ENCODE data around the gene AVPR2. TPM values are rescaled to one million over a fixed set of nuclear protein-coding genes. Genes with fewer than 3 reads are reported as not detected.

The AVPR2 gene
- total and polyA plus RNA-seq, 5 donors from 2014 or later, result not detected

DNA sequence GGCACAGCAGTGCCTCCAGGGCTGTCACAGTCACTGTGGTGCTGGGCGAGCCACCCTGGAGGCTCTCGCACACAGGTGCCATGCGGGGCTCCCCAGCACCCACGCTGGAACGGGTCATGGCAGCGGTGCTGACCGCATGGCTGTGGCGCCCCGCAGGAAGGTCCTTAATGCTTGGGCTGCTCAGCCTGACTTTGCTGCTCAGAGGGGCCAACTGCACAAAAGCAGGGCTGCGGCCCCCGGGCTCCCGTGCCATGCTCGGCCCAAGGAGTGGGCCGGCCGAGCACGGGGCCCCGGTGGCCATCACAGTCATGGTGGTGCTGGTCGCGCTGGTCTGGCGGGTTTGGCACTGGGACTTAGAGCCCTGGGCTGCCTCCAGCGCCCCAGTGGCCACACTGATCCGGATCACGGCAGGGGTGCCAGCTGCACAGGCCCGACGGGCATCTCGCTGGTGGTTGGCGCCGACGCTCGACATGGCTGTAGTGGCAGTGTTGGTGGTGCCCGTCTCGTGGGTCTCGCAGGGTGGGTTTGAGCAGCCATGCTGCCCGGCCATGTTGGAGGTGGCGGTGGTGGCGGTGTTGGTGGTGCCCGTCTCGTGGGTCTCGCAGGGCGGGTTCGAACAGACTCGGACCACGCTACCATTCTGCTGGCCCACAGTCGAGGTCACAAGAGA lies 50.2 kb downstream of the AVPR2 start:
- H3K36me3 Mint-ChIP-seq, result peaks cover 20% of the 10 kb centered on the region
- Histone ChIP-seq H3K4me1 (ENCODE audit: control insufficient read depth, insufficient read depth, low read length, poor library complexity, severe bottlenecking) (peaks cover 6% of the 10 kb centered on the region), H3K27me3 (ENCODE audit: control insufficient read depth, insufficient read depth, low read length) (no peaks in the 10 kb centered on the region), H3K27ac (ENCODE audit: insufficient read depth, low read length, poor library complexity, severe bottlenecking) (no peak overlapping the region), H3K9me3 (ENCODE audit: control insufficient read depth in 2 of 2, low read length in 2 of 2) (no peaks in the 10 kb centered on the region), H3K36me3 (ENCODE audit: control insufficient read depth, insufficient read depth, low read length) (peaks cover 54% of the 10 kb centered on the region), H3K4me3 (ENCODE audit: low read depth, low read length) (no peak overlapping the region)
- DNase-seq (no peak), ATAC-seq (ENCODE audit: low read depth in 2 of 2) (no peak)
- peaks cover 0 to 2% (median 0%) of the 10 kb centered on the region in 7 donors for H3K9me3 Mint-ChIP-seq
- peak overlapping the region in 1 of 3 donors; percentile 51 for H3K27ac Mint-ChIP-seq
- no peak overlapping the region for H3K4me3 Mint-ChIP-seq
- no peaks in the 10 kb centered on the region for H3K27me3 Mint-ChIP-seq
- H3K4me1 Mint-ChIP-seq, result peaks cover 0 to 8% (median 2%) of the 10 kb centered on the region in 4 donors

DNA sequence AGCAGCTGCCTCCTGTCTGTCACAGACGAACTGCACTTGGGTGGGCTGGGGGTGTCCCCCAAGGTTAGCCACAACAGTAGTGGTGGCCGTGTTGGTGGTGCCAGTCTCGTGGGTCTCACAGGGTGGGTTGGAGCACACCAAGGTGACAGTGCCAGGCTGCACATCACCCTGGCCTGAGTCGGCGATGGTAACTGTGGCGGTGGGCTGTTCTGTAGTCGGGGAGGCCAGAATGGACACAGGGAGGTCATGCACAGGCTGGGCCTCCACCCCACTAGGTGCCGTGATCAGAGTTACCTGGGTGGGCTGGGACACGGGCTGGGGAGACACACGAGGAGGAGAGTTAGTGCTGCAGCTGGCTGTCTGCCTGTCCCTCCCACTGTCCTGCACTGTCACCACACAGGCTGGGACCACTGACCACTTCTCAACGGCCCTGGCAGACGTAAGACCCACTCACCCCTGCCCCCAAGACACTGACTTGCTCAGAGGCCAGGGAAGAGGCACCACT lies 50.8 kb downstream of the AVPR2 start:
- H3K27ac ChIP-seq (ENCODE audit: insufficient read depth, low read length, poor library complexity, severe bottlenecking), result no peak overlapping the region
- no peak for DNase-seq
- peaks cover 0 to 8% (median 2%) of the 10 kb centered on the region in 4 donors for H3K4me1 Mint-ChIP-seq
- H3K27me3 ChIP-seq (ENCODE audit: control insufficient read depth, insufficient read depth, low read length), result no peaks in the 10 kb centered on the region
- peaks cover 0 to 2% (median 0%) of the 10 kb centered on the region in 7 donors for H3K9me3 Mint-ChIP-seq
- no peaks in the 10 kb centered on the region for H3K27me3 Mint-ChIP-seq
- H3K4me3 ChIP-seq (ENCODE audit: low read depth, low read length), result no peak overlapping the region
- no peak for ATAC-seq (ENCODE audit: low read depth in 2 of 2)
- peaks cover 6% of the 10 kb centered on the region for H3K4me1 ChIP-seq (ENCODE audit: control insufficient read depth, insufficient read depth, low read length, poor library complexity, severe bottlenecking)
- peaks cover 54% of the 10 kb centered on the region for H3K36me3 ChIP-seq (ENCODE audit: control insufficient read depth, insufficient read depth, low read length)
- peaks cover 19% of the 10 kb centered on the region for H3K36me3 Mint-ChIP-seq
- H3K27ac Mint-ChIP-seq, result peak overlapping the region in 2 of 3 donors; percentile 48 to 51
- H3K4me3 Mint-ChIP-seq, result no peak overlapping the region
- no peaks in the 10 kb centered on the region for H3K9me3 ChIP-seq (ENCODE audit: control insufficient read depth in 2 of 2, low read length in 2 of 2)

DNA sequence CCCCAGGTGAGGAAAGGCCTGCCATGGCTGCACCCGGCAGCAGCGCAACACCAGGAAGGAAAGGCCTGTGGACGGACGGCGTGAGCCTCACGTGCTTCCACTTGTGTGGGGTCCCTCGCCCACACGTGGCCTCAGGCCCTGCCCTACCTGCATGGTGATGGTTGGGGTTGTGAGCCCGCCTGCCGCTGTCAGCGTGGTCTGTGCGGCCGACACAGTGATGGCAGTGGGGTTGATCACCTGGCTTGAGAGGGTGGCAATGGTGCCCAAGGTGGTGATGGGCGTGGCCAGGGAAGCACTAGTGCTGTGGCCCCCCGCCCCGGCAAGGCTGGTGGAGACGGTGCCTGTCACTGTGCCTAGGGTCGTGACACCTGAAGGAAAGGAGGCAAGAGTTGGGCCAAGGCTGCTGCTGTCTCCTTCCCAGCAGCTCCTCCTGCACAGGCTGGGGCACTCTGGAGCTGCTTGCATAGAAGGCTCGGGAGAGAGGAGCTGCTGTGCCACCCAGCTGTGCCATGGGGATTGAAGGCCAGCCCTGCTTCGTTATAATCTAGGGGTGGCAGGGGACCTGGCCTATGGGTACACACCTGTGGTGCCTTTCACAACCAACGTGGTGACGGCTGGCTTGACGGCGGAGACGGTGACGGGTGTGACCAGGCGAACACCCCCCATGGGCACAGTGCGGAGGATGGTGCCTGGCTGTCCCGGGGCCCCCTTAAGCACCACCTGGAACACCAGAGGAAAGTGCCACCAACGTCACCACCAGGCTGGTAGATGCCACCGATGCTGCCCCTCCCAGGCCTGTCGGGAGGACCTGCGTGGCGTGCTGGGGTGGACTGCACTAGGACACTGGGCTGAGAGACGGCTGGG lies 51.8 kb downstream of the AVPR2 start:
- ATAC-seq (ENCODE audit: low read depth in 2 of 2) (no peak), DNase-seq (no peak)
- Mint-ChIP-seq H3K36me3 (peaks cover 21% of the 10 kb centered on the region), H3K27me3 (no peaks in the 10 kb centered on the region), H3K4me3 (no peak overlapping the region), H3K4me1 (peaks cover 0 to 8% (median 2%) of the 10 kb centered on the region in 4 donors), H3K9me3 (peaks cover 0 to 2% (median 0%) of the 10 kb centered on the region in 7 donors), H3K27ac (no peak overlapping the region)
- peaks cover 53% of the 10 kb centered on the region for H3K36me3 ChIP-seq (ENCODE audit: control insufficient read depth, insufficient read depth, low read length)
- H3K27me3 ChIP-seq (ENCODE audit: control insufficient read depth, insufficient read depth, low read length), result no peaks in the 10 kb centered on the region
- H3K9me3 ChIP-seq (ENCODE audit: control insufficient read depth in 2 of 2, low read length in 2 of 2), result no peaks in the 10 kb centered on the region
- peaks cover 6% of the 10 kb centered on the region for H3K4me1 ChIP-seq (ENCODE audit: control insufficient read depth, insufficient read depth, low read length, poor library complexity, severe bottlenecking)
- H3K4me3 ChIP-seq (ENCODE audit: low read depth, low read length), result no peak overlapping the region
- no peak overlapping the region for H3K27ac ChIP-seq (ENCODE audit: insufficient read depth, low read length, poor library complexity, severe bottlenecking)

Other genes starting within 250 kb of the AVPR2 start
- gene PNCK, start 230.9 kb upstream of the AVPR2 start, total RNA-seq, result 0.54 TPM
- not detected for gene PNCK, start 230.9 kb upstream of the AVPR2 start, polyA plus RNA-seq
- gene SLC6A8, start 216.7 kb upstream of the AVPR2 start, total RNA-seq, result 3.4 TPM
- gene SLC6A8, start 216.7 kb upstream of the AVPR2 start, polyA plus RNA-seq, result under 1 TPM; 0.08 to 0.72 (median 0.18) TPM
- gene BCAP31, start 180.3 kb upstream of the AVPR2 start, total RNA-seq, result 99.9 TPM
- gene BCAP31, start 180.3 kb upstream of the AVPR2 start, polyA plus RNA-seq, result 100 to 1,000 TPM; 261 to 318 (median 276) TPM
- 7.5 TPM for gene ABCD1, start 179.8 kb upstream of the AVPR2 start, total RNA-seq
- 1 to 10 TPM; 1.1 to 3.4 (median 1.5) TPM for gene ABCD1, start 179.8 kb upstream of the AVPR2 start, polyA plus RNA-seq
- 0.52 TPM for gene PLXNB3, start 140.4 kb upstream of the AVPR2 start, total RNA-seq
- not detected for gene PLXNB3, start 140.4 kb upstream of the AVPR2 start, polyA plus RNA-seq
- gene SRPK3, start 123.6 kb upstream of the AVPR2 start, total RNA-seq, result not detected
- gene SRPK3, start 123.6 kb upstream of the AVPR2 start, polyA plus RNA-seq, result not detected
- gene IDH3G, start 110.3 kb upstream of the AVPR2 start, total RNA-seq, result 64.4 TPM
- gene IDH3G, start 110.3 kb upstream of the AVPR2 start, polyA plus RNA-seq, result 100 to 1,000 TPM in 3 of 4 donors, 10 to 100 TPM in 1; 96.3 to 127 (median 109) TPM
- 155 TPM for gene SSR4, start 110.0 kb upstream of the AVPR2 start, total RNA-seq
- gene SSR4, start 110.0 kb upstream of the AVPR2 start, polyA plus RNA-seq, result 100 to 1,000 TPM; 366 to 475 (median 424) TPM
- gene PDZD4, start 74.1 kb upstream of the AVPR2 start, total RNA-seq, result 4.9 TPM
- gene PDZD4, start 74.1 kb upstream of the AVPR2 start, polyA plus RNA-seq, result not detected
- gene L1CAM, start 18.5 kb upstream of the AVPR2 start, total RNA-seq, result 2.1 TPM
- gene L1CAM, start 18.5 kb upstream of the AVPR2 start, polyA plus RNA-seq, result under 1 TPM in 1 of 4 donors, not detected in 3; 0.67 TPM
- 459 TPM for gene ARHGAP4, start 21.6 kb downstream of the AVPR2 start, total RNA-seq
- gene ARHGAP4, start 21.6 kb downstream of the AVPR2 start, polyA plus RNA-seq, result 10 to 100 TPM; 73.5 to 89.9 (median 80.2) TPM
- 70.0 TPM for gene NAA10, start 30.4 kb downstream of the AVPR2 start, total RNA-seq
- 10 to 100 TPM; 72.4 to 99.8 (median 82.3) TPM for gene NAA10, start 30.4 kb downstream of the AVPR2 start, polyA plus RNA-seq
- gene RENBP, start 40.0 kb downstream of the AVPR2 start, total RNA-seq, result 15.3 TPM
- gene RENBP, start 40.0 kb downstream of the AVPR2 start, polyA plus RNA-seq, result 1 to 10 TPM in 2 of 4 donors, under 1 TPM in 2; 0.62 to 1.9 (median 1.1) TPM
- 71.6 TPM for gene HCFC1, start 67.1 kb downstream of the AVPR2 start, total RNA-seq
- 1 to 10 TPM; 3.0 to 4.3 (median 3.6) TPM for gene HCFC1, start 67.1 kb downstream of the AVPR2 start, polyA plus RNA-seq
- 6.0 TPM for gene TMEM187, start 68.1 kb downstream of the AVPR2 start, total RNA-seq
- gene TMEM187, start 68.1 kb downstream of the AVPR2 start, polyA plus RNA-seq, result 10 to 100 TPM; 16.1 to 21.0 (median 17.7) TPM
- 64.7 TPM for gene IRAK1, start 115.2 kb downstream of the AVPR2 start, total RNA-seq
- 10 to 100 TPM; 23.7 to 29.5 (median 26.0) TPM for gene IRAK1, start 115.2 kb downstream of the AVPR2 start, polyA plus RNA-seq
- 180 TPM for gene MECP2, start 193.0 kb downstream of the AVPR2 start, total RNA-seq
- gene MECP2, start 193.0 kb downstream of the AVPR2 start, polyA plus RNA-seq, result 10 to 100 TPM; 13.3 to 20.5 (median 15.2) TPM
- not detected for gene OPN1LW, start 239.6 kb downstream of the AVPR2 start, total RNA-seq
- not detected for gene OPN1LW, start 239.6 kb downstream of the AVPR2 start, polyA plus RNA-seq

Measured in CD4-positive, CD25-positive, alpha-beta regulatory T cell (primary cell).